CD4-positive, alpha-beta T cell treated with Interferon gamma for 1 hour (primary cell): ENCODE measurements around the gene SLBP.

Experiments used
- DNase-seq: peaks from one replicate; pipeline ENCODE4 v3.0.0-alpha.2; 2020

The SLBP gene

DNA sequence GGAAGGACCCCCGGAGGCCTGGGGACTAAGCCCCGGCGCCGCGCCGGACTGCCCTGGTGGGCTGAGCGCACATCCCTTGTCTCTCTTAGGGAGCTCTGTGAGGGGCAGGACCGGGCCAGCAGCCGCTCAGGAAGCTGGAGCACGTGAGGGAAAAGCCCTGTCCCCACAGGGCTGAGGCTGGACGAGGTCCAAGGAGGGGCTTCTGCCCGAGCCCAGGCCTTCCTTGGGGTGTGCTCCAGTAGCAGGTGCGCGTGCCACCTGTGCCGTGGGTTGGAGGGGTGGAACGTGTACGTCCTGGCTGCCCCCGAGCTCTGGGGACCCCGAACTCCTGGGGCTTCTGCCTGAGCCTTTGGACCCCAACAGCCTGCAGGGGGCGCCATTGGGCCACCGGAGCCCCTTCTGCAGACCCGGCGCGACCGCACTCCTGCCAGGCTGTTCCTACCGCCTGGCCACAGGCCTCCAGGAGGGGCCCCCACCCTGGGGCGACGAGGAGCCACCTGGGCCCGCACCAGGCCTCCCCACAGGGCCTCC, 36.4 kb upstream of the SLBP start:
- peak; percentile 64 for DNase-seq

- DNase-seq = no peak
Observed at GRCh38 chr4:1747603-1747967, 35.5 kb upstream of the SLBP start.

- no peak for DNase-seq
Observed at GRCh38 chr4:1746919-1747602, 34.9 kb upstream of the SLBP start.

DNA sequence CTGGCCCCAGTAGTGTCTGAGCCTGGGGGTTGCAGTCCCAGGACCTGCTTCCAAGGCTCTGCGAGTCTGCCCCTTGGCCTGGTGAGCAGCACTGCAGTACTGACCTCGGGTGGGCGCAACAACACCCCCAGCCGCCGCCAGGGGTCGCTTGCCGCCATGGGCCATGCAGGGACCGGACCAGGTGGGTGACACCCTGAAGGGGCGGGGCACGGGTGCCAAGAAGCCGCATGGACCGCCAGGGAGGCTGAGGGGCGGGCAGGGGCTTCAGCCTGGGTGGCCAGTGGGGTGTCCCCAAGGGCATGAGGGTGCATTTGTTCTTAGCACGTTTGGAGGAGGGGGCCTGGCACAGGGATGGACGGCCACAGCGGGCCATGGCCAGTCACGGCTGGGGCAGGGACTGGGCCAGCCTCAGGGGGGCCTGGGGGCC, 34.2 kb upstream of the SLBP start:
- DNase-seq = peak; percentile 78

GRCh38 chr4:1745697-1746096, 33.6 kb upstream of the SLBP start:
- no peak for DNase-seq

DNA sequence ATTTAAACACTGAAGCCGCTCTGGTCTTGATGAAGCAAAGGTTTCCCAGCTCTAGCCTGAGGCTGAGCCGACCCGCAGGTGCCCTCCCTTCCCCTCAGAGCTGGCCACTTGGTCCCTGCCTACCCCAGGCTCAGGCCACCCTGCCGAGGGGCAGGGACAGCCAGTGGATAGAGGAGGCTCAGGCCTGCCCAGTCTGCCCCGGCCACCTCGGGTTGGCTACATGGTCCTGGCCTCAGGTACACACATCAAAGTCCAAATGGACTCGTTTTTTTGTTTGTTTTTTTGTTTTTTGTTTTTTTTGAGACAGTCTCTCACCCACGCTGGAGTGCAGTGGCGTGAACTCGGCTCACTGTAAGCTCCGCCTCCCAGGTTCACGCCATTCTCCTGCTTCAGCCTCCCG, 33.0 kb upstream of the SLBP start:
- no peak for DNase-seq

DNA sequence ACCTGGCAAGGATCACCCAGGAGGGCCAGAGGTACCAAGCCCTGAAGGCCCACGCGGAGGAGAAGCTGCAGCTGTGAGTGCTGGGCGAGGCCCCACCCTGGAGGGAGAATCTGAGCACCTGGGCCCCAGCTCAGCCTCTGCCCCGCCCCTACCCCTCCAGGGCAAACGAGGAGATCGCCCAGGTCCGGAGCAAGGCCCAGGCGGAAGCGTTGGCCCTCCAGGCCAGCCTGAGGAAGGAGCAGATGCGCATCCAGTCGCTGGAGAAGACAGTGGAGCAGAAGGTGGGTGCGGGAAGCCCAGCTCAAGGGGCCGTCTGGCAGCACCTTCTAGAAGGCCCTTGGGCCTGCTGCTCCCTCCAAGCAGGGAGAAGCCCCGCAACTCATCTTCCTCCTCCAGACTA, 32.4 kb upstream of the SLBP start:
- DNase-seq = no peak

- DNase-seq = no peak
Observed at GRCh38 chr4:1743975-1744374, 31.9 kb upstream of the SLBP start.

DNA sequence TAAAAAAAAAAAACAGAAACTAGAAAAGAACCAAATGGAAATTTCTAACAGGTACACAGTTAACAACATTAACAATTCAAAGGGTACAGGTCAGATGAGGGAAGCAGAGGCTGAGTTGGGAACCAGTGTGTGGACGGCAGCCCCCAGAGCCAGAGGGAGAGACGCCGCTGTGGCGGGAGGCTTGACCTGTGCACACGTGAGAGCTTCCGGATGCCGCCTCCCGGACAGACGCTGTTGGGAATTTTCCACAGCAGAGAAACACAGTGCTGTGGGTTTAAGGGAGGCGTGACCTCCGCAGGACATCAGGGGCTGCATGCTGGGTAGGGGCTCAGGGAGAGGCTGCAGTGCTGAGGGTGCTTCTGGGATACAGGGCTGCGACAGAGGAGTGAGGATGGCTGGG, 31.4 kb upstream of the SLBP start:
- no peak for DNase-seq

DNA sequence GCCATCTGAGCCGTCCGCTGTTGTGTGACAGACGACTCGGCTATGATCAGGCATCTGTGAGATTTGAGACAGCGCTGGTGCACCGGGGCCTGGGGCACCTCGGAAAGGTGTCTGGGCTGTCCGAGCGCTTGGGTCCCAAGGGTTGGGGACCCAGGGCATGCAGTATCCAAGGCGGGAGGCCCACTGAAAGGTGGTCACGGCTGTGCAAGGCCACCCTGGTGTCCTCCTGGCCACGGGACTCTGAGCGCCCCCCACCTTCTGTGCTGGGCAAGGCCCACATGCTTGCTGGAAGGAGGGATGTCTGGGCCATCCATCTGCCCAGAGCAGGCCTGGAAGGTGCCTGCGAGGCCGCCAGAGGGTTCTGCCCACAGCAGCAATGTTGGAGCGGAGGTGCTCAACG, 29.1 kb upstream of the SLBP start:
- DNase-seq = no peak

DNA sequence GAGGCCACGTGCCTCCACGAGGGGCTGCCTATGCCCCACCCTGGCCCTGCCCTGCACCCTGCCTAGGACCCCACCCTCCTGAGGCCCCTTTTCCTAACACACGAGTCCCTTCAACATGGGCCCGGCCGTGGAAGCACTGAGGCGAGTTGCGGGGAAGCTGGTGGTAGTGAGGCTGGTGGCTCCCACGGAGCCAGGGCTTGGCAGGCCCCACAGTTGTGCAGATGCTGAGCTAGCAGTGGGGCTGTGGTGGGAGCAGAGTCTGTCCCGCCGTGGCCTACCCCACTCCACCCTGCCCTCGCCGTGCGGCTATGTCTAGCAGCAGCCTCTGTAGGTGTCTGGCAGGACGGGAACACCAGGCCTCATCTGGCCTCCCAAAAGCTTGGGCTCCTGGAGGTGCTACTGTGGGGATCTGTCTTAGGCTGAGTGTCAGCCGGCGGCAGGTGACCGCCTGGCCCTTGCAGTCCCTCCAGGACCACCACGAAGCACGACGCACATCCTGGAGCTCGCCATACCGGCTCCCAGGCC, 28.0 kb upstream of the SLBP start:
- DNase-seq = no peak

DNA sequence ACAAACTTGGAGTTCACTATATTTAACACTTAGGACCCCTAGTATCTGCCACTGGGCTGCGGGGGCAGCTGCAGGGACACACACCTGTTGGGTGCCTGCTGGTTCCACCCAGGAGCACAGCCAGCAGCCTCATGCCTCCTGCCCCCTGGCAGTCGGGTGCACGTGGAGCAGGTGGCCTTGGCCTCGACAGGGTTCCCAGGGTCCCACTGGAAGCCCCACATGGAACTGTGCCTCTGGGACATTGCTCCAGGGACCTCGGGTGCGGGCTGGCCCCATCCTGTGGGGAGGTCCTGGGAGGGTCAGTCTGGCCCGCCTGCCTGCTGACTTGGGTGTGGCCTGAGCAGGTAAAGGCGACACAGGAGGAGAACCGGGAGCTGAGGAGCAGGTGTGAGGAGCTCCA, 27.2 kb upstream of the SLBP start:
- no peak for DNase-seq

GRCh38 chr4:1738410-1738809, 26.3 kb upstream of the SLBP start:
- no peak for DNase-seq

DNA sequence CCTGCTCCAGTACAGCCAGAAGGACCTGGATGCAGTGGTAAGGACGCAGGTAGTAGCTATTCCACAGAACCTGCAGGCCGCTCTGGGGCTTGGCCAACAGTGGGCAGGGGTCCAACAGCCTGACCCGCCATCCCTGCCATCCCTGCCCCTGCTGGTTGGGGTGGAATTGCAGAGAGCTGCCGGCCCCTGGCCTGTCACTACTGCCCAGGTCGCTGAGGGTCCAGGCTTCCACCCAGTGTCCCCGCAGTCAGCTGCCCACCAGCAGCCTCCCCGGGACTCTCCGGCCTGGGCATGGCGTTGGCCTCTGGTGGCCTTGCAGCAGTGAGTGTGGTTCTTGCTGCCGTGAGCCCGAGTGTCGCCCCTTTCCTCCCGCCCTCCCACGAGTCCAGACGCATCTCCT, 25.5 kb upstream of the SLBP start:
- DNase-seq = no peak

- DNase-seq = no peak
Observed at GRCh38 chr4:1736812-1737211, 24.7 kb upstream of the SLBP start.

DNA sequence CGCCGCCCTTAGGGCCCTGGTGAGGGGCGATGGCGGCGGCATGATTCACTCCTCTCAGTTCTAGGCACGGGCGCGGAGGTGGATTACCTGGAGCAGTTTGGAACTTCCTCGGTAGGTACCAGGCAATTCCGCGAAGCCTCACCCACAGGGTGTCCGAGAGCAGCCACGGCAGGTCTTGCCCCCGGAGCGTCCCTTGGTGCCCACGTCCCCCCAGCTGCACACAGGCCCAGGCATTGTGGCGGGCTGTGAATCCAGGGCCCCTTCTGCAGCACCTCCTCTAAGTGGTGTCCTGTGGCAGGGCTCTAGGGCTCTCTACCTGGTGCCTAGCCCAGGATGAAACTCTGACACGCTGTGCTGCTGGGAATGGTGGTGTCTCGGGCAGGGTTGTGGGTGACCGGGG, 23.1 kb upstream of the SLBP start:
- DNase-seq = no peak

DNA sequence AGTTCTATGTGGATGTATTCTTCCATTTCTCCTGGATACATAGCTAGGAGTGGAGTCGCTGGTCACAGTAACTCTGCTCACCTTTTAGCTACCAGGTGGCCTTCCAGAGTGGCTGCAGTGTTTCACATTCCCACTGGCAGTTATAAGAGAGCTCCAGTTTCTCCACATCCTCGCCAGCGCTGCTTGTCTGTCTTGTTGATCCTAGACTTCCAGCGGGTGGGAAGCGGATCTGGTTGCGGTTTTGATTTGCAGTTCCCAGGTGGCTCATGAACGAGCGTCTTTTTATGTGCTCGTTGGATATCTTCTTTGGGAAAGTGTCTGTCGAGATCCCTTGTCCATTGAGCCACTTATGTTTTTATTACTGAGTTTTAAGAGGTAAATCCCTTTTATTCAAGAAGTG, 20.8 kb upstream of the SLBP start:
- no peak for DNase-seq

- DNase-seq = no peak
Observed at GRCh38 chr4:1731180-1731579, 19.1 kb upstream of the SLBP start.

GRCh38 chr4:1730532-1731135, 18.5 kb upstream of the SLBP start:
- no peak for DNase-seq

GRCh38 chr4:1728061-1728980, 16.2 kb upstream of the SLBP start:
- no peak for DNase-seq

DNA sequence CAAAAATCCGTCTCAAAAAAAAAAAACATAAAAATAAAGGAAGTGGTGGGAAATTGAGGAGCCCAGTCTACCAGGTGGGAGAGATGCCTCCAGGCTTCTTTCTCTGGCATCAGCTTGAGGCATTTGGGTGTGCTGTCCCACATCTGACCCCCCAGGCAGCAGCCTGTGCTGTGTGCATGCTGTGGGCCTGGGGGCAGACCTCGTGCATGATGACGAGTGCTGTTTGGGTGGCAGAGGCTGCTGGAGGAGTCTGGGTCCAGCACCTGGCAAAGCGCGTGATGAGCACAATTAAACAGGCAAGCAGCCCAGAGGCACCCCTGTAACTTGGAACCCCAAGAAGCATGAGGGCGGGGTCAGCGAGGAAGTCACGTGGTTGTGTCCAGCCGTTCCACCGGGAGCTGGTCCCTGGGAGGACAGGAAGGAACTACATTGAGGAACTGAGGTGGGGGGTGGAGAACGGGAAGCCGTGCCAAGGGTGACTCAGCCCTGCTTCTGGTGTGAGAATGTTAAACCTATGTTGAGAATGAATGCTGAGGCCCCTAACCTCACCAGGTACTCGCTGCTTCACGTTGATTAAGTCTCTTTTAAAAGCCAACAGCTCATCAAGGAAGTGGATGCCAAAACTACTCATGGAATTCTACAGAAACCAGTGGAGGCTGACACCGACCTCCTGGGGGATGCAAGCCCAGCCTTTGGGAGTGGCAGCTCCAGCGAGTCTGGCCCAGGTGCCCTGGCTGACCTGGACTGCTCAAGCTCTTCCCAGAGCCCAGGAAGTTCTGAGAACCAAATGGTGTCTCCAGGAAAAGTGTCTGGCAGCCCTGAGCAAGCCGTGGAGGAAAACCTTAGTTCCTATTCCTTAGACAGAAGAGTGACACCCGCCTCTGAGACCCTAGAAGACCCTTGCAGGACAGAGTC, 15.3 kb upstream of the SLBP start:
- peak; percentile 54 for DNase-seq

DNA sequence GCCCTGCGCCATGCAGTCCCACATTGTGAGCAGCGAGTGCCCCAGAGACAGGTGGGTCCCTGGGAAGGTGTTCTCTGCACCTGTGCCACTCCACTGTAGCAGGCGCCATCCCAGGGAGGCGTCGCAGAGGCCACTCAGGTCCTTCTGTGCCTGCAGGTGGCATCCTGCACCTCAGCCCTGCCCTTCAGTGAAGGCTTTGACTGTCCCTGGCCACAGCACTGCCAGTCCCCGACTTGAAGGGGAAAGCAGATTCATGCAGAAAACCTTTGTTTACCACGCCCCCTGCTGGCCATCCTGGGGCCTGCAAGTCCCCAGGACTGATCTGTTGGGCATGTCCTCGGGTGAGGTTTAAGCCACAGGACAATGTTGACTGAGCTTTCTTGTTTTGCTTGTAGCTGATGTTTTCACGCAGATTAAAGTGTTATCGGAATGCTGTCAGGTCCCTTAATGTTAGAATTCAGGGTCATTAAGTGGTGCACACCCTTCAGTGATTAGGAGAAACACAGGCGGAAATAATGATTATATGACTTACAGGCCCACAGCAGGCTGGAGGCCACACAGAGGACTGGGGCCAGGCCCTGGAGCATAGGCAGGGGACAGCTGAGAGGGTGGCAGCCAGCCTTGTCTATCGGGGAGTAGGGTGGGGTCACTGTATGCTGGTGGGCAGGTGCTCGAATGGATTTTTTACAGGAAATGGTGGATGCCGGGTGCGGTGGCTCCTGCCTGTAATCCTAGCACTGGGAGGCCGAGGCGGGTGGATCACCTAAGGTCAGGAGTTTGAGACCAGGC, 14.2 kb upstream of the SLBP start:
- peak; percentile 84 for DNase-seq
